Daoy (cell line): ENCODE measurements around the gene MOV10L1. TPM values are rescaled to one million over a fixed set of nuclear protein-coding genes. Genes with fewer than 3 reads are reported as not detected.

ENCODE experiments used
- DNase-seq: peaks from one replicate; pipeline ENCODE4 v3.0.0-alpha.2; 2015; ENCODE audit warnings: low read depth
- total RNA-seq: library from RNA; depleted of rRNA; stranded (reverse); fragments of >200 nt; shearing (Covaris generic); gene quantifications from 2 replicates; pipeline ENCODE4 v1.2.3, GENCODE V29; 2014; rRNA removed

The MOV10L1 gene
- total RNA-seq = 0.11 TPM in 1 of 2 replicates, not detected in the other

DNA sequence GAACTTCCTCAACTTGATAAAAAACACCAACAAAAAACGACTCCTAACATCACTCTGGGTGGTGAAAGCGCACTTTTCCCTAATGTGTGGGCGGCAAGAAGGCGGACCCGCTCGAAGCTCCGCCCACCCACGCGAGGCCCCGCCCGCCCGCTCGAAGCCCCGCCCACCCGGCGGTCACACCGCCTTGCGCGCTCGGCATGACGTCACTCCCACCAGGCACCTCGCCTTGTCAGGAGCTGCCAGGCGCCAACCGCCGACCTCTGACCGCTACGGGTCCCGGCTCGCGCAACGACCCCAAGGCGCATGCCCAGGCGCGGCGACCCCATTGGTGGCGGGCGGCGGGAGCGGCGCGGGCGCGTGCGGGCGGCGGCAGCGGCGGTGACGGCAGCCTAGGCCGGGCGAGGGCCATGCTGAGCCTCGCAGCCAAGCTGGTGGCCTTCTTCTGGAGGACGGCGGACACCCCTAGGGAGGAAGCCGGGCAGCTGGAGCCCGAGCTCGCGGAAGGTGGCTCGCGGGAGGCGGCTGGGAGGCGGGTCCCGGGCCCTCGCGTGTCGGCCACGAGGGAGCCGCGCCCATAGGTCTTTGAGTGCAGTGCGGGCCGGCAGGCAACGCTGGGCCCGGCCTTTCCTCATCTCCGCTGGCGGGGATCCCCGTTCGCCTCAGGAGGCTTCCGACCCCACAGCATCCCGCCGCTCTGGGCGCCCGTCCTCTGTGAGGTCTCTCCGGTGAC lies at the start of gene MOV10L1:
MOV10L1 (plus strand) TSS at position 325 of the 730 bp plus-strand sequence; CDS start at position 408, 83 bp downstream.
- no peak for DNase-seq

DNA sequence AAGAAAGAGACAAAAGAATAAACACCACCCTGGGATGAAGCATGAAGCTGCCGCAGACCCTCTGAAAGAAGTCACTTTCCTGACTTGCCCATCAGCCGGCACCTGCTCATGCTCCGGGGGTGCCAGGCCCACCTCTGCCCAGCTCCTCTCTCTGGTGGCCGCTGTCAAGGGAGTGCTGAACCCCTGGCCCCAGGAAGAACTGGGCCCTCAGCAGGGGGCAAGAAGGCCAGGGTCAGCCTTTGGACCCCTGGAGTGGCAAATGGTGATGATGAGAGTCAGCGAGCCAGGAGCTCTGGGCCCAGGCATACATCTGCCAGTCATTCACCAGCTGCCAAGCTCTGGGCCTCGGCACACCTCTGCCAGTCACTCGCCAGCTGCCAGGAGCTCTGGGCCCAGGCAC lies 49.1 kb upstream of the MOV10L1 start:
- DNase-seq = no peak

DNA sequence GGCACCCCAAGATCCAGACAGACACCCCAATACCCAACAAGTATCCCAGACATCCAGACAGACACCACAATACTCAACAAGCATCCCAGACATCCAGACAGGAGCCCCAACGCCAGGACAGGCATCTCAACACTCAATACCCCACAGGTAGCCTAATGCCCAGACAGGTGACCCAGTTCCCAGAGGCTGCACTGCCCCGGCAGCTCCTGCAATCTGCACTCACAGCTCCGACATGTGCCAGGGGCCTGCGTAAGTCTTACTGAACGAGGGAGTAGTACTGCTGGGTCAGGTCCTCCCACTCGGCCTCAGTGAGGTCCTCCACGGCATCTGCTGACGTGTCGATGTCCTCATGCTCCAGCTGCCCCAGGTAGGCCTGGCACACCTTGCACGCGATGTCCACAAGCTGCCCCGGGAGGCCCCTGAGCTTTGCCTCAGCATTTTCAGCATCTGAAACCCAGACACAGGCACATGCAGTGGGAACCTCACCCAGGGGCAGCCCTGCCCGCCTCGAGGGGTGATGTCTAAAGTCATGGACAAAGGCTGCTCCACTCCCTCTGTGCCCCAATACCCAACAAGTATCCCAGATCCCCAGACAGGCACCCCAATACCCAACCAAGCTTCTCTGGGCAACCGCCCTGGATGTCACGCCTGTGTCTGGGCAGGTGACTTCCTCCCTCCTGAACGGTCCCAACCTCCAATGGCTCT lies 48.3 kb upstream of the MOV10L1 start:
- DNase-seq = no peak

DNA sequence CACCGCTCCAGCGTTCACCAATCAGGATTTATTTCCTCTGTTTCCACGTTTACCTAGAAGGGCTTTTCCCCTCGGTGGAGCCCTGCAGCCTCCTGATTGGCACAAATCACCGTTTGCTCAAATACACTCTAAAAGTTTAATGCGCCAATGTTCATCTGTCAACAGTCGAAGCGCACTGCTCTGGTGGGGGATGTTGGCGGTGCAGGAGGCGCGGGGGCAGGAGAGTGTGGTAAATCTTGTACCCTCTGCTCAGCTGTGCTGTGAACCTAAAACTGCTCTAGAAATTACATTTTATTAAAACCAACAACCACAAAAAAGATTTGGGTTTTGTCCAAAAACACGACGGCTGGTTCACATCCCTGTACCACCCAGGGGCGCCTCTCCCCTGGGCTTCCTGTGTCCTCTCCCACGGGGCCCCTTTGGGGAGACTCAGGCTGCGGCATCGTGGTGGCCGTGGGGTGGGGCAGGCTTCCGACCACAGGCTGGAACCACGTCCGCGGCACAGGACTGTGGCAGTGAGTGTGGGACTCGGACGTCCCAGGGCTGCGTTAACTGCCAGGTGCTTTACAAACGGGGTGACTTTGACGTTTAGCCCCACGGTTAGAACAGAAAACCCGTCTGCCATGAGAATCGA lies 45.2 kb upstream of the MOV10L1 start:
- no peak for DNase-seq

DNA sequence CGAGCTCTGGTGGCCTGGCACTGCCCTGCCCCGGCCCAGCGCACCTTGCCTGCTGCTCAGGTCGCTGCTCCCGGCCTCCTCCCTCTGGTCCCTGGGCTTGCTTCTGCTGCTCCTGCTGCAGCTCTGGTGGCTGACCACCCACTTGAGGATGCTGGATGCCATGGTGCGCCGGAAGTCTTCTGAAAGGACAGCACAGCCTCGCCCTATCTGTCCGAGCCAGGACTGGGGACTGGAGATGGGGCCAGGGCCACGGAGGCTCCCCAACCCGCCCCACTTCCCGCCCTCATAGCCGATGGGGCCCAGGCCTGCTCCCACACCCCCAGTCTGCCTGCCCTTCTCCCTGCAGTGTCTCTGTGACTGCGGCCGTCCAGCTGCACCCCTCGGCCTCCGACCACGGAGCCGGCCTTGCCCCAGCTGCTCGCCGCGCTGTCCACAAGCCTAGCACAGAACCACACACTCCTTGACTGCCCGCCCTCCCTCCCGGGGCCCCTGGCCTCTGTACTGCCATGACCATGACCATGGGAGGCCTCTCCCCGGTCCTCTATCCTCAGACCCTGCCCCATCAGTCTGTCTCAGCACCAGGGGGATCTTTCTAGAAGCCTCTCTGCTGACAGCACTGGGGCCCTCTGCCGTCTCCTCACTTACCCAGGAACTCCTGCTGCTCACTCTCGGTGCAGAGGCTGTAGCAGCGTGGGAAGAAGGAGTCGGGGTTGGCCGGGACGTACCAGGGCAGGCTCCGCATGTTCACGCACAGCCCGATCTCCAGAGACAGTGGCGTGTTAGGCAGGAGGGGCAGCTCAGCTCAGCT lies 44.4 kb upstream of the MOV10L1 start:
- no peak for DNase-seq

DNA sequence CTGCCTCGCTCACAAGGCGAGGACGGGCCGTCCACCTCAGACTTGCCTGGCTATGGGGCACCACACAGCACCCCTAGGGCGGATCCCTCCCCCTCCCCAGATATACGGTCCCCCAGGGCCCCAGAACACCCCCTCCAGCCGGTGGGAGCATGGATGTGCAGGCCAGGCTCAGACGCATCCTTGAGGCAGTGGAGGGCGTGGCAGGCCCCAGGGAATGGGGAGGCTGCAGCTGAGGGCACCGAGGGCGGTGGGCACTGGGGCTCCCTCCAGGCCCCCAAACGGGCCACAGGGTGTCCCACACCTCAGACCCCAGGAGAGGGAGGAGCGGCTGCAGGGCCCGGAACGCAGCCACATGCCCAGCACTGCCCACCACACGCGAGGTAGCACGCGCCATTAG lies 43.8 kb upstream of the MOV10L1 start:
- DNase-seq = no peak

DNA sequence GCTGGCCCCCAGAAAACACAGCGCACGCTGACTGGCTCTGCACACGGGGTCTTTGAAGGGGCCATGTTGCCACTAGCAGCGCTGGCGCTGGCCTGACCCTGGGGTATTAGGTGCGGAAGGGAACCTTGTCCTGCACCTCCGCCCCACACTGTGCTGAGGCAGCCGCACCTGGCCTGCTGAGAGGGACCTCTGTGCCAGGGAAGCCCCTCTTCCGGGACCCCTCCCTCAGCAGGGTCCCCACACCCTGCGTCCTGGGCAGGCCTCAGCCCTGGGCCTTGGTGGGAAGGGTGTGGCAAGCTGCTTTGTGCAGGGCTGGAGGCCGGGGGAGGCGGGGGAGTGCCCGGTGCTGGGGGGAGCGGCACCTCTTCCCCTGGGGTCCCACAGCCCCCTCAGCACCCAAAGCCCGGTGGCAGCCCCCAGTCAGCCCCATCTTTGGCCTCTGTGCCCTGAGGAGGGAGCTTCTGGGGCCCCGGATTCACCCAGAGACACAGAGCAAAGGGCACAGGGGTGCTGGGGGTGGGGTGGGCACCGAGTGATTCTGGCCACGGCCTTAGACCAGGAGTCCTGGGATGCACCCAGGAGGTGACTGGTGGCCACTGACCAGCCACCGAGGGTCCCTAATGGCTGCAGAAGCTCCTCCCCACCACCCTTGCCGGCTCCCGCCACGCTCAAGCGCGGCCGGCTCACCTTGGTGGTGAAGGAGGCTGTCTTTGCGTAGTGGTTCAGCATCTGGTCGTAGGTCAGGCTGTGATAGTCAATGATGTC lies 43.1 kb upstream of the MOV10L1 start:
- DNase-seq = no peak

DNA sequence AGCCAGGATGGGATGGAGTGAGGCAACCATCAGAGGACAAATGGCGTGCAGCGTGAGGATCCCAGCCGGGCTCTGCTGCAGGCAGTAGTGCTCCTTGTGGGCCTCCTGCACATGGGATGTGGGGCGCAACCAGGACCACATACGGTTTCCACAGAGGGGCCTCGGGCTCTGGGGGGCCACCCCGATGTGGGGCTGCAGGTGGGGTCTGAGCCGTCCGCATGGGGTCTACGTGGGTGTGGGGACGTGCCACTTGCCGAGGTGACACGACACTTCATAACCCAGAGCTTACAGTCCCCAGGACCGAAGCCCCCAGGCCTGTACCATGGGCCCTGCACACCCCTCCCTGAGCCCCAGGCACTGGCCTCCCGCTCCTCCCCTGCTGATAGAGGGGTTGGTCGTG lies 42.5 kb upstream of the MOV10L1 start:
- no peak for DNase-seq

DNA sequence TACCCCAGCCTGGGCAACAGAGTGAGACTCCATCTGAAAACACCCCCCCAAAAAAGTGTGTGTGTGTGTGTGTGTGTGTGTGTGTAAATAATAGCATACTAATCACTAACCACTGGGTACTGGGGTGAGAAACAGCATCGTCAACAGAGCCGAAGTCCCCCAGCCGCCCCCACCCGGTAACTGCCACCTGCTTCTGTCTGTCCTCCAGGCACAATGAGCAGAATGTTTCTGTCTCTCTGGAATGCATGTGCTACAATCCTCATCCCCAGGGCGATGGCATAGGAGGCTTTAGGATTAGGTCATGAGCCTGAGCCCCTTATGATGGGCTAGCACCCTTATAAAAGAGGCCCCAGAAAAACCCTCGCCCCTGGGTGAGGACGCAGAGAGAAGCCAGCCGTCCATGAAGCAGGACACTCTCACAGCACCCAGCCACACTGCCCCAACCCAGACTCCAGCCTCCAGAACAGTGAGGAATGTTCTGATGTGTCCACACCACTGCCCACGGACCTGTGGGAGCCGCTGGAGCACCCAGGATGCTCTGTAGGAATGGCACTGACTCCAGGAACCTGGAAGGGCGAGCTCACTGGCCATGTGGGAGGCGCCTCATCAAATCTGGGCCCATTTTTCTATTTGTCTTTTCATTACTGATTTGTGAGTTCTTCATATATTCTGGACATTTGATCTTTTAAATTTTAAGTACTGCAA lies 41.6 kb upstream of the MOV10L1 start:
- DNase-seq = no peak

DNA sequence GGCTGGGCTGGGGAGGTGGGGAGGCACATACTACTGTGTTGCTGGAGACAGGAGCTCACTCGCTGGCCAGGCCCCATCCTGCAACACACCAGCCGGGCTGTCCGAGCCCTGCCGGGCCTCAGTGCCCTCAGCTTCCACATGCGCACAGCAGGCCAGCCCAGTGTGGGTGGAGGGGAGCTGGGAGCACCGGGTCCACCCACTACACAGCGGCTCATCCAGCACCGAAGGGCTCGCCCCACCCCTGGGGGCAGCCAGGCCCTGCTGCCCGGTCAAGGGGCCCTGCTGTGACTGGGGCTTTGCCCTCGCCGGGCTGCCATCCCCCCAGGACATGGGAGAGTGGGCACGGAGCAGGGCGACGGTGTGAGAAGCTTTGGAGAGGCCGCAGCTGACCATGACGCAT lies 41.0 kb upstream of the MOV10L1 start:
- no peak for DNase-seq

DNA sequence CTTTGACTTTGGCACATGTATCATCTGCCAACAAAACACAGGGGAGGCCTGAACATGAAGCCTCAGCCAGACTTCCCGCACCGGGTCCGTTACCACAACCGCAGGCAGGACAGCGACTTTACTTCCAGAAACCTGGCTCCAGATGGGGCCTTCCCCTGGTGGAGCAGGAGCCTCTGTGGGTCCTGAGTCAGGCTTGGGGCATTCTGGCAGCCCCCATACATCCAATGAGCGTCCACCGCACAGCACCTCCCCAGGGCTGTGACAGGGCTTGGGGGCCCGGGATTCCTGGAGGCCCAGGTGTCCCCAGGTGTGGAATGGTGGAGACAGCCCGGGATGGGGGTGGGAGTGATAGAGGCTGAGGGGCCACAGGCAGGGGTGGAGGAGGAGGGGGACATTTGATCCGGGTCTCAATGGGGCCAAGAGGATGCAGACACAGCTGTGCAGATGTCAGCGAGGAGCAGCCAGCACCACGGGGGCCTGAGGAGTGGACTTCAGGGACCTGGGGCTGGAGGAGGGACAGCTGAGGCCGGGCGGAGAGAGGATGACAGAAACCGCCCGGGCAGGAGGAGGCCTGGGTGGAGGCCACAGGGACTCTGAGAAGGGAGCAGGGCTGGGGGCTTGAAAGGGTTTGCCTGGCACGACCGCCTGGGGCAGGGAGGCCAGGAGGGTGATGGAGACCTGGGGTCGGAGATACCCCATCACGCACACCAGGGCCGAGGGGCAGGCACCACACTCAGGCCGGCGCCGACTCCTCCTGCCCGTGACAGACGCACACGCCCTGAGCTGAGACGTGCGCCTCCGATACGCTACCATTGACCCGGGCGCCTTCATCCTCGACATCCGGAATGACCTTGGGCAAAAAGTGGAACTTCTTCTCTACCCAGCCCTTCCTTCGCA lies 40.3 kb upstream of the MOV10L1 start:
- DNase-seq = no peak

DNA sequence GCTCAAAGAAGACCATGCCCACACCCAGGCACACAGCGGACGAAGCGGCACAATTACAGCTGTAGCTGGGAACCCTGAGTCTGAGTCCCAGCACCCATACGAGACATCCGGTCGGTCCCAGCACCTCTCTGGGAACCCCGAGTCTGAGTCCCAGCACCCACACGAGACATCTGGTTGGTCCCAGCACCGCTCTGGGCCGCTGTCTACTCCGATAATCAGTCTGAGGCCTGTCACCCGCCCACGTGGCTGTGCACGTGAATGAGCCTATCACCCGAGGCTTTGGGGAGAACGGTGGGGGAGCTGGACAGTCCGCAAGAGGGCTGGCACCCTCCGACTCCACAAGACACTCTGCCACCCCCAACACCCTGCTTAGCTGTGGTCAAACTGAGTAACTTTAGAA lies 37.9 kb upstream of the MOV10L1 start:
- DNase-seq = no peak

DNA sequence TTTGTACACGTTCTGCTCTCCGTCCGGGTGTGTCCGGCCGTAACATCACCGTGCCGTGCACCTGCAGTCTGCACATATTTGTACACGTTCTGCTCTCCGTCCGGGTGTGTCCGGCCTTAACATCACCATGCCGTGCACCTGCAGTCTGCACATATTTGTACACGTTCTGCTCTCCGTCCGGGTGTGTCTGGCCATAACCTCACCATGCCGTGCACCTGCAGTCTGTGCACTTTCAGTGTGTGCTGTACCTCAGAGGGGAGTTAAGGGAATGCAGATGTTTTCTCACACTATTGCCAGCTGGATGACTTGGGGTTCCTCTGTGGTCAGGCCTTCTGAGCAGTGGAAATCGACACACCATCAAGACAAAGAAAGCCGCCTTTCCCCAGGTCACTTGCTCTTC lies 35.9 kb upstream of the MOV10L1 start:
- DNase-seq = no peak

DNA sequence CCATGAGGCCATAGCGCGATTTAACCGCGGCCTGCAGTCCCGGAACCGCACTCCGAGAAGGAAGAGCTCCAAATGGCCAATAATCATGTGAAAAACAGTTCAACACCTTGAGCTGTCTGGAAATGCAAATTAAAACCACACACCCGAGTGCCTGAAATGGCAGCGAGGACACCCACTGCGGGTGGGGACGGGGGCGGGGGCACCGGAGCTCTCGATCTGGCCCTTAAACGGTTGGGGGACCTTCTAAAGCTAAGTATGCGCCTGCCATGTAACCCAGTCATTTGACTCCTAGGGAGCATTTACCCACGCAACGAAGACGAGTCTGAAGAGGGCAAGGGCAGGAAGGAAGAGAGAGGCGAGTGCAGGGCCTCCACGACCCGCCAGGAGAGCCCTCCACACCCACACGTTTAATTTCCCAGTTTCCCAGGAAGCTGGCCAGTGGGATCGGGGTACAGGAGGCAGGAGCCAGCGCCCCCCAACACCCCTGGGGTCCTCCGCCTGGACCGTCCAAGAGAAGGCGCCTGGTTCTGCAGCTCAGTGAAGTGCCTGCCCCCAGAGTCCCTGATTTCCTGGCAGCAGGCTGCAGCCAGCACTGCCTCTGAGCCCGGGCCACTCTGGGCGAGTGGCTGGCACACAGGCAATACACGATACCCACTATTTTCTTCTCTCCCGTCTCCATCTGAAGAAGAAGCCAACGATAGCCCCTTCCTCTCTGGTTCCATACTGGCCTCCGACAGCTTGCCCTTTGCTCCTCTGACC lies 33.4 kb upstream of the MOV10L1 start:
- DNase-seq = no peak

DNA sequence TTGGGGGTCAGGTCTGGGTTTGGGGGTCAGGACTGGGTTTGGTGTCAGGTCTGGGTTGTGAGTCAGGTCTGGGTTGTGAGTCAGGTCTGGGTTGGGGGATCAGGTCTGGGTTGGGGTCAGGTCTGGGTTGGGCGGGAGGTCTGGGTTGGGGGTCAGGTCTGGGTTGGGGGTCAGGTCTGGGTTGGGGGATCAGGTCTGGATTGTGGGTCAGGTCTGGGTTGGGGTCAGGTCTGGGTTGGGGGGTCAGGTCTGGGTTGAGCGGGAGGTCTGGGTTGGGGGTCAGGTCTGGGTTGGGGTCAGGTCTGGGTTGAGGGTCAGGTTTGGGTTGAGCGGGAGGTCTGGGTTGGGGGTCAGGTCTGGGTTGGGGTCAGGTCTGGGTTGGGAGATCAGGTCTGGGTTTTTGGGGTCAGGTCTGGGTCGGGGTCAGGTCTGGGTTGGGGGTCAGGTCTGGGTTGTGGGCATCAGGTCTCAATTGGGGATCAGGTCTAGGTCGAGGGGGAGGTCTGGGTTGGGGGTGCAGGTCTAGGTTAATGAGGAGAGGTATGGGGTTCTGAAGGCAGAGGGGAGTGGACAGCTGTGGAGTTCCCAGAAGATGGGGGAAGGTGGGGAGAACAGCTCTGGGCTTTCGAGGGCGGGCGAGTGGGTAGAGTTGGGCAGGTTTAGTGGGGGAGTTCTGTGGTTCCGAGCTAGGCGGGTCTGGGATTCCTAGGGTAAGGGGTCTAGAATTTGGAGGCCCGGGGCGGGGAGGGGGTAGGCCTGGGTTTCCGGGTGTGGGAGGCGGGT lies 32.3 kb upstream of the MOV10L1 start:
- no peak for DNase-seq

DNA sequence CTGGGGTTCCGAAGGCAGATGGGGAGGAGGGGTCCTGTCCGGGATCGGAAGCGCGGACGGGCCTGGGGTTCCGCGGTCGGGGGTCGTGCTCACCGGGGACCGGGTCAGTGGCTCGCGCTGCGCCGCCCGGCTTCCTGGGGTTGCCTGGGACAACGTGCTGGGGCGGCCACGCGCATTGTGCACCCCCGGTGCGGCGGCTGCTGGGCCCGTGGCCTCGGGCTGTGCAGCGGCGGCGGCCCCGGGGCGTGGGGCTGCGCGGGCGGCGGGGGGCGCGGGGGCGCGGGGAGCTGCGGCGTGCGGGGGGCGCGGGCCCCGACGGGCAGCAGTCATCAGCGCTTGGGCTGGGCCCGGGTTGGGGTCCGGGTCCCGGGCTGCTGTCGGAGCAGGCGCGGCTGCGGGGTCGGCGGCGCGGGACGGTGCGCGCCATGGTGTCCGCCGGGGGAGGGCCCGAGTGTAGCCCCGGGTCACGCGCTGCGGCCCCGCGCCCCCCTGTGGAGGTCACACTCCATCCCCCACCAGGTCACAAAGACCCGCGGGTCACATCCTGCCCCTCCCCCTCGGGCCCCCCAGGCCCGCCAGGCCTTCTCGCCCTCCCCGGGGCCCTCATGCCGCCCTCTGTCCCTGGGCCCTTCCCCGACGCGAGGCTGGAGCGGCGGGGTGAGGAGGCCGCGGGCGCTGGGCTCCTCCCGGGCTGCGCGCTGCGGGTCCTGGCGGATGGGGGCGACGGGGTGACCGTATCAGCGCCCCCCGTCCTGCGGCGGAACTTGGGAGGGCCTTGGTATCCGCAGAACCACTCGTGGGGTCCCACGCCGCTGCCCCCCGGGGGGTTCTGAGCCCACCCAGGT lies 31.5 kb upstream of the MOV10L1 start, which contains the start of gene TTLL8:
TTLL8 (minus strand) TSS at position 238 of the 845 bp plus-strand sequence.
- no peak for DNase-seq
